Uterus (tissue), 2 donors: ENCODE measurements around the gene CPSF4.

Source experiments
- CTCF ChIP-seq, 4 experiments: fragments of 200-600 bp in 2 of 4; fragments of 450-650 bp in 2 of 4; sonication (generic) in 2 of 4; IDR thresholded peaks; one replicate each; pipeline ENCODE4 v1.5.1; 2016 to 2019; ENCODE audit warnings: antibody characterized with exemption in 4 of 4, mild to moderate bottlenecking in 2 of 4, moderate library complexity in 1 of 4
- POLR2A ChIP-seq, 2 donors: fragments of 450-650 bp; IDR thresholded peaks; one replicate each; pipeline ENCODE4 v1.6.1; 2016; ENCODE audit warnings: antibody characterized with exemption in 2 of 2, mild to moderate bottlenecking in 1 of 2, moderate library complexity in 1 of 2

- TF ChIP-seq CTCF (IDR thresholded peaks at IDR 0.05) (no peak), POLR2A (IDR thresholded peaks at IDR 0.05) (no peak)
Observed at GRCh38 chr7:99394188-99394502, 44.6 kb upstream of the CPSF4 start.
